LNCaP clone FGC (cell line): ENCODE results near the gene RSL24D1.
"Not testable (repeated sequence)": the region's sequence is repeated elsewhere in the genome, so short reads cannot be mapped to it uniquely, and the experiment has no call there.

Experiments
- DNase-seq: peaks from one replicate; pipeline ENCODE4 v3.0.0-alpha.2; 2011; ENCODE audit warnings: low read depth
- H3K4me3 ChIP-seq: 2 replicates; pipeline ENCODE4 v1.5.1; 2011; ENCODE audit warnings: mild to moderate bottlenecking, low read depth, low read length, control low read depth
- TF ChIP-seq, protein P1 (sequence below): IDR thresholded peaks from 2 replicates; pipeline ENCODE4 v1.5.1; 2012; ENCODE audit warnings: mild to moderate bottlenecking; ENCODE audit not compliant: control insufficient read depth, insufficient read depth; ENCODE audit errors: extremely low read depth

The RSL24D1 gene

DNA sequence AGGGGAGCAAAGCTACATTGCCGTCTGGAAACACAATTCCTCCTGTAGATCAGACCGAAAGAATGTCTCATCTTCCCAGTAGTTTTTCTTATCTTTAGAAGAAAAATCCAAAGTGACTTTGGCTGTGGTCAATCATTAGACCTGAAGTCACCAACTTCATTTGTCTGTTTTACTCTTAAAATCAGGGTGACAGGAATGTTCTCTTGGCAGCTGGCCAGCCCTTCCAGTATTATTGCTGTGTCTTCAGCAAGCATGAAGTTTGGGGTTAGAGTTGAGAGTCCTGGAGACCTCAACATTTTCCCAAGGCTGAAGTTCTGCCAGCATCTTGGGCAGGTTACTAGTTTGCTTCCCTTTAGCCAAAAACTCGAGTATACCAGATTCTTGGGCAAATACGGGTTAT, 32.5 kb downstream of the RSL24D1 start:
- no peak overlapping the region for H3K4me3 ChIP-seq
- no peak for DNase-seq
- TF ChIP-seq, protein P1, sequence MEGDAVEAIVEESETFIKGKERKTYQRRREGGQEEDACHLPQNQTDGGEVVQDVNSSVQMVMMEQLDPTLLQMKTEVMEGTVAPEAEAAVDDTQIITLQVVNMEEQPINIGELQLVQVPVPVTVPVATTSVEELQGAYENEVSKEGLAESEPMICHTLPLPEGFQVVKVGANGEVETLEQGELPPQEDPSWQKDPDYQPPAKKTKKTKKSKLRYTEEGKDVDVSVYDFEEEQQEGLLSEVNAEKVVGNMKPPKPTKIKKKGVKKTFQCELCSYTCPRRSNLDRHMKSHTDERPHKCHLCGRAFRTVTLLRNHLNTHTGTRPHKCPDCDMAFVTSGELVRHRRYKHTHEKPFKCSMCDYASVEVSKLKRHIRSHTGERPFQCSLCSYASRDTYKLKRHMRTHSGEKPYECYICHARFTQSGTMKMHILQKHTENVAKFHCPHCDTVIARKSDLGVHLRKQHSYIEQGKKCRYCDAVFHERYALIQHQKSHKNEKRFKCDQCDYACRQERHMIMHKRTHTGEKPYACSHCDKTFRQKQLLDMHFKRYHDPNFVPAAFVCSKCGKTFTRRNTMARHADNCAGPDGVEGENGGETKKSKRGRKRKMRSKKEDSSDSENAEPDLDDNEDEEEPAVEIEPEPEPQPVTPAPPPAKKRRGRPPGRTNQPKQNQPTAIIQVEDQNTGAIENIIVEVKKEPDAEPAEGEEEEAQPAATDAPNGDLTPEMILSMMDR = no peak

DNA sequence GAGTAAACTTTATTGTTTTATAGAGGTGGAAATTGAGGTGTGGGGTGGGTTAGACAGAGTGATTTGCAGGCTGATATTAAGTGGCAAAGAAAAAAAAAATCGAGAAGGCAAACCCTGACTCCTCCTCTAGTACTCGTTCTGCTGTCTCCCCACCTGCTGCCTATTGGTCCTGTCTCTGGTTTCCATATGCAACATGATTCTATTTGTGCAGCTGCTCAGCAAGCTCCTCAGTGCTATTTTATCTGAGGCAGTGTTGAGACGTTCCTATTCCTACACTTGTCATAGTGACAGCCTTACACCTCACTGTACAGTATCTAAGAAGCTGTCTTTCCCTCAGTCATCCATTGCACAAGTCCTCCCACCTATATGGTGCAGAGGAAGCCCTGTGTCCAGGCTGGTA, 45.1 kb downstream of the RSL24D1 start:
- H3K4me3 ChIP-seq = no peak overlapping the region
- no peak for DNase-seq
- TF ChIP-seq, protein P1 = no peak

DNA sequence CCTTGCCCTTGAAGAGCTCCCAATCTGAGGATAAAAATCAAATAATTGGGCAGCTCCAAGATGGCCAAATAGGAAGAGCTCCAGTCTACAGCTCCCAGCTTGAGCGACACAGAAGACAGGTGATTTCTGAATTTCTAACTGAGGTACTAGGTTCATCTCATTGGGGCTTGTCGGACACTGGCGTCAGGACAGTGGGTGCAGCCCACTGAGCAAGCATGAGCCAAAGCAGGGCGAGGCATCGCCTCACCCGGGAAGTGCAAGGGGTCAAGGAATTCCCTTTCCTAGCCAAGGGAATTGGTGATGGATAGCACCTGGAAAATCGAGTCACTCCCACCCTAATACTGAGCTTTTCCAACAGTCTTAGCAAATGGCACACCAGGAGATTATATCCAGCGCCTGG, 53.6 kb downstream of the RSL24D1 start:
- H3K4me3 ChIP-seq = not testable (repeated sequence)

DNA sequence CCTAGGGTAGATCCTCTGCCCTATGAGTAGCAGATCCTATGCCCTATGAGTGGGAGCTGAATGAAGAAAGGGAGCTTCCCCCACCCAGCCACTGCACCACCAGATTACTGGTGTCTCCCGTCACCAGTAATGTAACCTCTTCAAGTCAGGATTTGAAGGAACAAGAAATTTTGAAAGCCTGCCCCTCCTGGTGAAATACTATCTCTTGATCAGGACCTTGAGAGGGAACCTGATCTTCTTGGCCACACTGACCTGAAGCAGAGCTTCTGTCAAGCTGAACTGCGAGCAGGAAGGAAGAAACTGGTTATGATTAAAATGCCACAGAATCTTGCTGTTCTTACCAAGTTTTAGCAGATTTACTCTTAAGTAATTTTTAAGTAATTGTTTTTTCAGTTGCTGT, 62.8 kb downstream of the RSL24D1 start:
- TF ChIP-seq, protein P1 = no peak
- no peak for DNase-seq
- no peak overlapping the region for H3K4me3 ChIP-seq

More for the DNA sequence above, 53.6 kb downstream of the RSL24D1 start:
- DNase-seq = not testable (repeated sequence)

DNA sequence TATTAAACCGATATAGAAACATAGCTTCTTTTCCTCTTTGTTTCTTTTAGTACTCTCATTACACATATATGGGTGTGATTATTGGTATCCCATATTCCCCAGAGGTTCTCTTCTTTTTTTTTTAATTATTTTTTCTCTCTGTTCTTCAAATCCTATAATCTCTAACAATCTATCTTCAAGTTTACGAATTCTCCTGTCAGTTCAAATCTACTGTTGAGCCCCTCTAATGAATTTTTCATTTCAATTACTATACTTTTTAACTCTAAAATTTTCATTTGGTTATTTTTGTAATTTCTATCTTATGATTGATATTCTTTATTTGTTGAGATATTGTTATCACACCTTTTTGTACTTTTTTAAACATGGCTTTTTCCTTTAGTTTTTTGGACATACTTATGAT, 64.1 kb downstream of the RSL24D1 start:
- H3K4me3 ChIP-seq = no peak overlapping the region
- DNase-seq = no peak
- TF ChIP-seq, protein P1 = no peak
